ENCODE results near the gene NCAPH2. TPM values are rescaled to one million over a fixed set of nuclear protein-coding genes. Genes with fewer than 3 reads are reported as not detected.

NCAPH2 gene
- total RNA-seq, 2 experiments from 2014 or later, result 143 to 152 TPM

DNA sequence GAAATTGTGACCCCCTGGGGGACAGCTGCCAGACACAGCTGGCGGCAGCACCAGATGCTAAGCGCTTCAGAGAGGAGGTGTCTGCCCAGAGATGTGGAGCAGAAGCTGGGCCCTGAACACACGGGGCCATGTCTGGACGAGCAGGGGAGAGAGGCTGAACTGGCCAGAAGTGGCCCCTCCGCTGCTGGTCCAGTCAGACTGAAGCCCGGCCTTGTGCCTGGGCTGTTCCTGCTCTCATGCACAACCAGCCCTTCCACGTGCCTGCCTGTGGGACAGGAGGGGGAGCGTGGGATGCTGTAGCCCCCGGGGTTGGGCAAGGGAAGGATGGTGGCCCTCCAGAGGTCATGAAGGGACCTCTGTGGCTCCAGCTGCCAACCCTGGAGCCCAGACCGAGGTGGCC, 24.9 kb upstream of the NCAPH2 start:
- peaks cover 7% of the 10 kb centered on the region for H3K27me3 Mint-ChIP-seq
- no peaks in the 10 kb centered on the region for H3K9me3 Mint-ChIP-seq
- H3K36me3 Mint-ChIP-seq, result no peaks in the 10 kb centered on the region
- H3K27ac Mint-ChIP-seq, result no peak overlapping the region
- H3K4me1 Mint-ChIP-seq, result peaks cover 4% of the 10 kb centered on the region
- H3K4me3 Mint-ChIP-seq, result peak overlapping the region; percentile 10
- no peak for DNase-seq

DNA sequence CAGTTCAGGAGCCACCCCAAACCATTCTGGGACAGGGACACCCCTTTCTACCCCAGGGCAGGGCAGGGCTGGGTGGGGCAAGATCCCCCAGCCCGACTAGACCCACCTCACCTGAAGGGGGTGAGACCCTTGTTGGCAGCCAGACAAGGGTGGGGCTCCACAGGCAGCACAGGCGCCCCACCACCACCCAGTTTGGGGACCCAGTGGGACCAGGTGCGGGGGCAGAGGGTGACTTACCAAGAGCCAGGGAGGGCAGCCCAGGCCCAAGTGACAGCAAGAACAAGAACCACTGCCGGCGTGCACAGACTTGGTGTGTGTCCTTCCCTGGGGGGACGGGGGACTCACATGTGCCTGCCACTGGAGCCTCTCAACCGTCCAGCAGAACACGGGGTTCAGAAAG, 24.5 kb upstream of the NCAPH2 start:
- H3K36me3 Mint-ChIP-seq, result no peaks in the 10 kb centered on the region
- no peak overlapping the region for H3K27ac Mint-ChIP-seq
- peaks cover 7% of the 10 kb centered on the region for H3K27me3 Mint-ChIP-seq
- H3K9me3 Mint-ChIP-seq, result no peaks in the 10 kb centered on the region
- no peak for DNase-seq
- H3K4me3 Mint-ChIP-seq, result no peak overlapping the region
- H3K4me1 Mint-ChIP-seq, result peaks cover 4% of the 10 kb centered on the region

DNA sequence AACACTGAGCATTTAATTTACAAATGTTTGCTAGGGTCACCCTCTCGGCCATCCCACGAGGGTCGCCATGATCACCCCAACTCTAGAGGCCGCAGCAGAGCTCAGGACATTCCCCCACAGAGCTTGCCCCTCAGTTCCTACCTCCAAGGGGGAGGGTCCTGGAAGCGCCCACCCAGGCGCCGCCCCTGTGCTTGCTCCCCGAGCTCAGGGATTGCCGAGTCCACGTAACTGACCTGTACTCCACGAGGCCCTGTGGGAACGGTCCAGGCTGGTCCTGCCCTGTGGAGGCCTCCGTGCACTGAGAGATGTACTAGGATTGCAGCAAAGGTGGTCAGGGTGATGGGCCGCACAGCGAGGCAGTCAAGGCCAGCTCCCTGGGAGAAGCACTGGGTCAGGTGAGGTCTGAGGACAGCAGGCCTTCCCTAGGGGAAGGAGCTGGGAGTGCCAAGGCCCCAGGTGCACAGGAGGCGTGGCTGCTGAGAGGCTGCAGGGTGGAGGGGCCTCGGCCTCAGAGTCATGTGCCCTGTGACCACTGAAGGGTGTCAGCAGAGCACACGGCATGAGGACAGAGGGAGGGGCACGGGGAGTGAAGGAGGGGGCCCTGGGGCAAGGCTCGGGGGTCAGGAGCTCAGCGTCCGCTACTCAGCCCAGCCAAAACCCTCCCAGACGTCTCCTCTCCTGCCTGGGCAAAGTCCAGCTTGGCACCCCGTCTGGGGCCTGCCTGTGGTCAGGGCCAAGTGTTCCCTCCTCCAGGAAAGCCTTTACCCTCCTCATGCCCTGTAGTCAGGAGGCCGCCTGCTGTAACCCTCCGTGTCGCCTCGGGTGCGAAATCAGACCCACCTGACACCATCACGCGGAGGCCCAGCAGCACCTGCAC, 23.8 kb upstream of the NCAPH2 start:
- H3K9me3 Mint-ChIP-seq, result no peaks in the 10 kb centered on the region
- peaks cover 4% of the 10 kb centered on the region for H3K4me1 Mint-ChIP-seq
- H3K27me3 Mint-ChIP-seq, result peaks cover 7% of the 10 kb centered on the region
- no peaks in the 10 kb centered on the region for H3K36me3 Mint-ChIP-seq
- DNase-seq, result no peak
- H3K27ac Mint-ChIP-seq, result no peak overlapping the region
- H3K4me3 Mint-ChIP-seq, result no peak overlapping the region

- no peaks in the 10 kb centered on the region for H3K27me3 Mint-ChIP-seq
- no peak overlapping the region for H3K4me3 Mint-ChIP-seq
- no peaks in the 10 kb centered on the region for H3K9me3 Mint-ChIP-seq
- no peaks in the 10 kb centered on the region for H3K36me3 Mint-ChIP-seq
- no peaks in the 10 kb centered on the region for H3K4me1 Mint-ChIP-seq
- DNase-seq, result no peak
- H3K27ac Mint-ChIP-seq, result no peak overlapping the region
Measured at GRCh38 chr22:50485221-50486131, 22.5 kb upstream of the NCAPH2 start.

DNA sequence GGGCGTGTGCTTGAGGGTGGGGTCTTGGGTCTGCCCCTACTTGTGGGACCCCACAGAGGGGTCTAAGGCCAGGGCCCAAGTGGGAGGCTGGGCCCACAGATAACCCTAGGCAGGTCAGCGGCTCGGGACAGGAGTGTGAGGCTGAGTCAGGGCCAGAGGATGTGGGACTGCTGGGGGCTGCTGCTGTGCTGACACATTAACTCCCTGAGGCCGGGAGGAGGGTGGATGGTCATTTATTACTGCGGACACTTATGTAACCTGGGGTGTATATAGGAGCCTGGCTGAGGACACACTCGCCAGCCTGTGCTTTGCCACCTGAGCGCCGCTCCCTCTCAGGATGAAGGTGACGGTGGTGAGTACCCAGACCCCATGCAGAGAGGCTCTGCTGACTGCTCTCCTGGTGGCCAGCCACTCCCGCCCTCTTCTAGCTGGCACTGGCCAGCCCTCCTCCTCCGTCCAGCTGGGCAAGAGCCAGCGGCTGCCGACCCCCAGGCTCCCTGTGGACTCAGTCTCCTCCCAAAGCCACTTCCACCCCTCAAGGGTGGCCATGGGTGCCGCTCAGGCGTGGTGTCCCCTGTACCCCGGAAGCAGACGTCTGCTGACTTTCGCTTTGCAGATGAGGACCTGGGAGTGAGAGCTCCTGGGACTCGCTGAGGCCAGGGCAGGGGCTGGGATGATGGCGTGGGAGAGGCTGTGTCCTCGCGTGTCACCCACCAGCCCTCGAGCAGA, 21.3 kb upstream of the NCAPH2 start, which contains the start of gene MIOX:
TSS of gene MIOX (plus strand) at position 299 of the 729 bp plus-strand sequence. CDS start at position 338, 39 bp downstream.
- DNase-seq, result no peak
- H3K4me3 Mint-ChIP-seq, result no peak within 1 kb of the TSS
- no peaks in the 10 kb centered on the region for H3K36me3 Mint-ChIP-seq
- H3K4me1 Mint-ChIP-seq, result peaks cover 8% of the 10 kb centered on the region
- H3K9me3 Mint-ChIP-seq, result no peaks in the 10 kb centered on the region
- no peak within 1 kb of the TSS for H3K27ac Mint-ChIP-seq
- H3K27me3 Mint-ChIP-seq, result no peaks in the 10 kb centered on the region

- H3K4me1 Mint-ChIP-seq, result peaks cover 8% of the 10 kb centered on the region
- no peak overlapping the region for H3K4me3 Mint-ChIP-seq
- no peaks in the 10 kb centered on the region for H3K27me3 Mint-ChIP-seq
- no peak overlapping the region for H3K27ac Mint-ChIP-seq
- no peaks in the 10 kb centered on the region for H3K36me3 Mint-ChIP-seq
- no peaks in the 10 kb centered on the region for H3K9me3 Mint-ChIP-seq
- no peak for DNase-seq
Measured at GRCh38 chr22:50487290-50488005, 20.6 kb upstream of the NCAPH2 start.

- Mint-ChIP-seq H3K36me3 (no peaks in the 10 kb centered on the region), H3K4me1 (peaks cover 8% of the 10 kb centered on the region)
Measured at GRCh38 chr22:50488006-50488677, 19.9 kb upstream of the NCAPH2 start.

GRCh38 chr22:50488886-50489285, 19.1 kb upstream of the NCAPH2 start:
- DNase-seq, result no peak
- H3K36me3 Mint-ChIP-seq, result no peaks in the 10 kb centered on the region
- no peak overlapping the region for H3K4me3 Mint-ChIP-seq
- no peaks in the 10 kb centered on the region for H3K27me3 Mint-ChIP-seq
- H3K27ac Mint-ChIP-seq, result no peak overlapping the region
- H3K4me1 Mint-ChIP-seq, result peaks cover 8% of the 10 kb centered on the region
- H3K9me3 Mint-ChIP-seq, result no peaks in the 10 kb centered on the region

More at GRCh38 chr22:50488006-50488677, 19.9 kb upstream of the NCAPH2 start:
- Mint-ChIP-seq H3K4me3 (no peak overlapping the region), H3K27me3 (no peaks in the 10 kb centered on the region), H3K27ac (no peak overlapping the region), H3K9me3 (no peaks in the 10 kb centered on the region)
- no peak for DNase-seq

GRCh38 chr22:50489363-50490243, 18.4 kb upstream of the NCAPH2 start:
- no peaks in the 10 kb centered on the region for H3K9me3 Mint-ChIP-seq
- no peak for DNase-seq
- H3K27me3 Mint-ChIP-seq, result no peaks in the 10 kb centered on the region
- no peaks in the 10 kb centered on the region for H3K36me3 Mint-ChIP-seq
- peaks cover 8% of the 10 kb centered on the region for H3K4me1 Mint-ChIP-seq
- no peak overlapping the region for H3K27ac Mint-ChIP-seq
- no peak overlapping the region for H3K4me3 Mint-ChIP-seq

DNA sequence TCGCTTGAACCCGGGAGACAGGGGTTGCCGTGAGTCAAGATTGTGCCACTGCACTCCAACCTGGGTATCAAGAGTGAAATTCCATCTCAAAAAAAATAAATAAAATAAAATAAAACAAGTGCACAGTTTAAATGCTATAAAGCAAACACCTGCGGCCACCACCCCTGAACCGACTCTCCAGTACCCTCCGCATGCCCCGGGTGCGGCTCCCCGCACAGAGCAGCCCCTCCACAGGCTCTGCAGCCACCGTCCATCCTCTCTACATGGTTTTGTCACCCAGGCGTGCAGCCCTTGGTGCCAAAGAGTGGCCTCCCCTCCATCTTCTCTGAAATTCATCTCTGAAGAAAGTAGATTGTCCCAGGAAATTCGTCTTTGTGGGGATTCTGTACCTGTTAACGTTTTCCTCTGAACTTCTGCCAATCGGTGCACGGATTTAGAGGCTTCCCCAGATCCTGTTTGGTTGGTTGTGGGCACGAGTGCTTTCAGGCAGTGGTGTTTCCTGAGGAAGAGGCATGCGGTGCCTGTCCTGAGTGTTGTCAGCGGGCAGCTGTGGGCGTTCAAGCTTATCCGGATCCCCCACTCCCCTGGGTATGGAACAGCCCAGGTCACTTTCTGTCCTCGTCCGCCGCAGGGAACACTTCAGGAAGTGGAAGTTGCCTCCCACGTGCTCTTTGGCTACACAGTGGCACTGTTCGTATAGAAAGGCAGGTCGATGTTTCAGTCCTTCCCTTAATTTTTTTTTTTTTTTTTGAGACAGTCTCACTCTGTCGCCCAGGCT, 17.3 kb upstream of the NCAPH2 start:
- peak overlapping the region; percentile 19 for H3K4me3 Mint-ChIP-seq
- no peak for DNase-seq
- peak overlapping the region; percentile 31 for H3K27ac Mint-ChIP-seq
- no peaks in the 10 kb centered on the region for H3K27me3 Mint-ChIP-seq
- no peaks in the 10 kb centered on the region for H3K9me3 Mint-ChIP-seq
- peaks cover 8% of the 10 kb centered on the region for H3K4me1 Mint-ChIP-seq
- H3K36me3 Mint-ChIP-seq, result no peaks in the 10 kb centered on the region

DNA sequence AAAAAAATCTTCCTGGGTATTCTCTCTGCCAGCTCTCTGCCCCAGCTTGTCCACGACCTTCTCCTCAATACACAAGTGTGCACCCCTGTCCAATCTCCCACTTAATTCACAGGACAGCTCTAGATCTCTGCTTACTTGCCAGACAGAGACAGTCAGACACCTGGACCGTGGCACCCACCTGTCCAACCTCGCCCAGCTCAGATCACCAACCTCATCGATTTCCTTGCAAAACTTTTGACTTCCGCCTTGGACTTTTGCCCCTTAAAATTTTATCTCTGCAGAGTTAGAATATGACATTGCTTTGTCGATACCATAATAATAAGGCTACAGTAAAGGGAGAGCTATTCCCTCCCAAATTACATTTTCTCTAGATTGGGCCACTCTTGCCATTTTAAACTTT, 10.9 kb upstream of the NCAPH2 start:
- DNase-seq, result no peak
- Mint-ChIP-seq H3K4me1 (peaks cover 6% of the 10 kb centered on the region), H3K9me3 (no peaks in the 10 kb centered on the region), H3K27me3 (no peaks in the 10 kb centered on the region), H3K27ac (no peak overlapping the region), H3K4me3 (no peak overlapping the region), H3K36me3 (peaks cover under 1% of the 10 kb centered on the region)

GRCh38 chr22:50498322-50498890, 9.6 kb upstream of the NCAPH2 start:
- DNase-seq, result peak; percentile 70
- Mint-ChIP-seq H3K27ac (no peak overlapping the region), H3K36me3 (peaks cover 2% of the 10 kb centered on the region), H3K27me3 (no peaks in the 10 kb centered on the region), H3K4me3 (no peak overlapping the region), H3K9me3 (no peaks in the 10 kb centered on the region), H3K4me1 (peaks cover 6% of the 10 kb centered on the region)
